ENCODE data around the gene TTC28. TPM values are rescaled to one million over a fixed set of nuclear protein-coding genes. Genes with fewer than 3 reads are reported as not detected.

The TTC28 gene
- total RNA-seq, 4 donors from 2014 or later: 10.2 to 23.8 (median 13.4) TPM

- 25 to 39% methylated on average over 7 of the region's 7 CpGs for WGBS, 2 donors
- DNase-seq (ENCODE audit: low spot score in 2 of 2): peak; percentile 65 to 88
Measured at GRCh38 chr22:28034760-28035401, 644.8 kb downstream of the TTC28 start.

GRCh38 chr22:28034145-28034759, 645.4 kb downstream of the TTC28 start:
- WGBS, 2 donors: 83 to 87% methylated on average over 9 of the region's 9 CpGs
- intact Hi-C loops (cut with DNase I; ENCODE audit: low total_unique reads): no loop called here
- TF ChIP-seq CTCF (IDR thresholded peaks at IDR 0.05) (no peak), POLR2A (IDR thresholded peaks at IDR 0.05) (no peak)
- H3K4me3 ChIP-seq (ENCODE audit: low read depth, poor library complexity, severe bottlenecking): no peak overlapping the region
- DNase-seq (ENCODE audit: low spot score in 2 of 2): no peak

More at GRCh38 chr22:28034760-28035401, 644.8 kb downstream of the TTC28 start:
- no peak overlapping the region for H3K4me3 ChIP-seq (ENCODE audit: low read depth, poor library complexity, severe bottlenecking)
- intact Hi-C loops (cut with DNase I; ENCODE audit: low total_unique reads): no loop called here
- TF ChIP-seq POLR2A (IDR thresholded peaks at IDR 0.05): no peak
- no peak for TF ChIP-seq CTCF (IDR thresholded peaks at IDR 0.05)

- TF ChIP-seq POLR2A (IDR thresholded peaks at IDR 0.05) (no peak), CTCF (IDR thresholded peaks at IDR 0.05) (no peak)
- no peak for DNase-seq (ENCODE audit: low spot score in 2 of 2)
- intact Hi-C loops (cut with DNase I; ENCODE audit: low total_unique reads): no loop called here
- no peak overlapping the region for H3K4me3 ChIP-seq (ENCODE audit: low read depth, poor library complexity, severe bottlenecking)
- WGBS, 2 donors: 77 to 85% methylated on average over 3 of the region's 3 CpGs
Measured at GRCh38 chr22:28032861-28033260, 646.8 kb downstream of the TTC28 start.

GRCh38 chr22:28031383-28031922, 648.2 kb downstream of the TTC28 start:
- no peak for TF ChIP-seq POLR2A (IDR thresholded peaks at IDR 0.05)
- no peak for TF ChIP-seq CTCF (IDR thresholded peaks at IDR 0.05)

GRCh38 chr22:28030473-28030872, 649.2 kb downstream of the TTC28 start:
- no peak for DNase-seq (ENCODE audit: low spot score in 2 of 2)
- TF ChIP-seq CTCF (IDR thresholded peaks at IDR 0.05) (no peak), POLR2A (IDR thresholded peaks at IDR 0.05) (no peak)
- WGBS, 2 donors: 83 to 84% methylated on average over 4 of the region's 4 CpGs
- H3K4me3 ChIP-seq (ENCODE audit: low read depth, poor library complexity, severe bottlenecking): no peak overlapping the region
- intact Hi-C loops (cut with DNase I; ENCODE audit: low total_unique reads): no loop called here

More at GRCh38 chr22:28031383-28031922, 648.2 kb downstream of the TTC28 start:
- 97 to 98% methylated on average over 6 of the region's 6 CpGs for WGBS, 2 donors
- intact Hi-C loops (cut with DNase I; ENCODE audit: low total_unique reads): no loop called here
- no peak for DNase-seq (ENCODE audit: low spot score in 2 of 2)
- no peak overlapping the region for H3K4me3 ChIP-seq (ENCODE audit: low read depth, poor library complexity, severe bottlenecking)

Data from lower leg skin (tissue), 4 donors.